ENCODE measurements around the gene PCDHGC4. TPM values are rescaled to one million over a fixed set of nuclear protein-coding genes. Genes with fewer than 3 reads are reported as not detected.

PCDHGC4 gene
- 0.30 TPM for polyA plus RNA-seq (2013)

- WGBS (ENCODE audit: insufficient coverage), result 3% methylated on average over 23 of the region's 39 CpGs
- POLR2A ChIA-PET, result no interaction called here
- H3K27ac ChIP-seq (ENCODE audit: insufficient read depth in 1 of 2, low read depth in 1 of 2, low read length in 2 of 2, poor library complexity in 1 of 2, severe bottlenecking in 2 of 2), result no peak within 1 kb of the TSS
- peak within 1 kb of the TSS in 5 of 7 experiments; percentile 40 to 61 (median 44) for H3K4me3 ChIP-seq (ENCODE audit: control insufficient read depth in 1 of 7, extremely low read depth in 1 of 7, insufficient read depth in 4 of 7, low read depth in 2 of 7, low read length in 6 of 7)
- CTCF ChIA-PET, result interaction anchor here (0.8 to 3.3 kb wide), 6 partner anchors 9 to 68 kb away, joined by 3 to 14 read pairs (median 3); partner anchors contain the start of genes PCDHGA12 and PCDHGC3
- H3K27me3 ChIP-seq (replicated peaks in 2 of 5; ENCODE audit: control insufficient read depth in 4 of 5, insufficient read depth in 5 of 5, low read length in 4 of 5), result peaks cover 7 to 93% (median 31%) of the 10 kb centered on the region in 5 experiments
- H3K4me1 ChIP-seq (ENCODE audit: control extremely low read depth in 1 of 4, control insufficient read depth in 4 of 4, insufficient read depth in 4 of 4, low read length in 3 of 4), result peaks cover 0 to 14% (median 5%) of the 10 kb centered on the region in 4 experiments
- H3K36me3 ChIP-seq (ENCODE audit: control insufficient read depth in 4 of 4, insufficient read depth in 4 of 4, low read length in 3 of 4), result no peaks in the 10 kb centered on the region
- peak in 2 of 3 donors; percentile 37 to 47 for DNase-seq
- H3K9me3 ChIP-seq (ENCODE audit: control extremely low read depth in 1 of 5, control insufficient read depth in 4 of 5, insufficient read depth in 2 of 5, low read depth in 1 of 5, low read length in 4 of 5), result peaks cover 0 to 4% (median 3%) of the 10 kb centered on the region in 5 experiments
Observed at GRCh38 chr5:141484641-141485311, at the start of gene PCDHGC4. TSS of gene PCDHGC4 (plus strand) at chr5:141485030. CDS start at chr5:141485174, 144 bp downstream.

GRCh38 chr5:141437221-141437620 lies 47.6 kb upstream of the PCDHGC4 start:
- POLR2A ChIA-PET, result interaction anchor here (0.5 kb wide), 1 partner anchor 245 kb away, joined by 3 read pairs; the partner anchor contains the start of gene PCDHB10
- Histone ChIP-seq H3K9me3 (ENCODE audit: control extremely low read depth in 1 of 5, control insufficient read depth in 4 of 5, insufficient read depth in 2 of 5, low read depth in 1 of 5, low read length in 4 of 5) (peaks cover 2 to 54% (median 18%) of the 10 kb centered on the region in 5 experiments), H3K4me3 (ENCODE audit: control insufficient read depth in 1 of 7, extremely low read depth in 1 of 7, insufficient read depth in 4 of 7, low read depth in 2 of 7, low read length in 6 of 7) (no peak overlapping the region), H3K27me3 (replicated peaks in 2 of 5; ENCODE audit: control insufficient read depth in 4 of 5, insufficient read depth in 5 of 5, low read length in 4 of 5) (peaks cover 0 to 21% (median 10%) of the 10 kb centered on the region in 5 experiments), H3K4me1 (ENCODE audit: control extremely low read depth in 1 of 4, control insufficient read depth in 4 of 4, insufficient read depth in 4 of 4, low read length in 3 of 4) (no peaks in the 10 kb centered on the region), H3K36me3 (ENCODE audit: control insufficient read depth in 4 of 4, insufficient read depth in 4 of 4, low read length in 3 of 4) (no peaks in the 10 kb centered on the region), H3K27ac (ENCODE audit: insufficient read depth in 1 of 2, low read depth in 1 of 2, low read length in 2 of 2, poor library complexity in 1 of 2, severe bottlenecking in 2 of 2) (no peak overlapping the region)
- no CpG with 5 or more reads among the region's 2 CpGs for WGBS (ENCODE audit: insufficient coverage)
- no peak for DNase-seq
- CTCF ChIA-PET, result interaction anchor here (0.9 to 1.0 kb wide), 2 partner anchors 13 to 56 kb away, joined by 3 read pairs; no protein-coding TSS in a partner anchor

- Histone ChIP-seq H3K4me3 (ENCODE audit: control insufficient read depth in 1 of 7, extremely low read depth in 1 of 7, insufficient read depth in 4 of 7, low read depth in 2 of 7, low read length in 6 of 7) (no peak overlapping the region), H3K27me3 (replicated peaks in 2 of 5; ENCODE audit: control insufficient read depth in 4 of 5, insufficient read depth in 5 of 5, low read length in 4 of 5) (peaks cover 0 to 12% (median 1%) of the 10 kb centered on the region in 5 experiments), H3K4me1 (ENCODE audit: control extremely low read depth in 1 of 4, control insufficient read depth in 4 of 4, insufficient read depth in 4 of 4, low read length in 3 of 4) (no peaks in the 10 kb centered on the region), H3K9me3 (ENCODE audit: control extremely low read depth in 1 of 5, control insufficient read depth in 4 of 5, insufficient read depth in 2 of 5, low read depth in 1 of 5, low read length in 4 of 5) (peaks cover 0 to 41% (median 13%) of the 10 kb centered on the region in 5 experiments), H3K36me3 (ENCODE audit: control insufficient read depth in 4 of 4, insufficient read depth in 4 of 4, low read length in 3 of 4) (no peaks in the 10 kb centered on the region), H3K27ac (ENCODE audit: insufficient read depth in 1 of 2, low read depth in 1 of 2, low read length in 2 of 2, poor library complexity in 1 of 2, severe bottlenecking in 2 of 2) (no peak overlapping the region)
- no peak for DNase-seq
- 78% methylated on average over 9 of the region's 10 CpGs for WGBS (ENCODE audit: insufficient coverage)
- ChIA-PET CTCF (interaction anchor here (0.7 to 1.7 kb wide), 4 partner anchors 11 to 125 kb away, joined by 3 to 4 read pairs (median 3); no protein-coding TSS in a partner anchor), POLR2A (no interaction called here)
Observed at GRCh38 chr5:141439411-141440141, 45.3 kb upstream of the PCDHGC4 start.

- H3K4me1 ChIP-seq (ENCODE audit: control extremely low read depth in 1 of 4, control insufficient read depth in 4 of 4, insufficient read depth in 4 of 4, low read length in 3 of 4), result no peaks in the 10 kb centered on the region
- no peak overlapping the region for H3K4me3 ChIP-seq (ENCODE audit: control insufficient read depth in 1 of 7, extremely low read depth in 1 of 7, insufficient read depth in 4 of 7, low read depth in 2 of 7, low read length in 6 of 7)
- no peaks in the 10 kb centered on the region for H3K36me3 ChIP-seq (ENCODE audit: control insufficient read depth in 4 of 4, insufficient read depth in 4 of 4, low read length in 3 of 4)
- peaks cover 0 to 12% (median 1%) of the 10 kb centered on the region in 5 experiments for H3K27me3 ChIP-seq (replicated peaks in 2 of 5; ENCODE audit: control insufficient read depth in 4 of 5, insufficient read depth in 5 of 5, low read length in 4 of 5)
- CTCF ChIA-PET, result interaction anchor here (0.7 kb wide), 1 partner anchor 12 kb away, joined by 3 read pairs; no protein-coding TSS in a partner anchor
- WGBS (ENCODE audit: insufficient coverage), result 100% methylated on average over 3 of the region's 9 CpGs
- POLR2A ChIA-PET, result no interaction called here
- no peak overlapping the region for H3K27ac ChIP-seq (ENCODE audit: insufficient read depth in 1 of 2, low read depth in 1 of 2, low read length in 2 of 2, poor library complexity in 1 of 2, severe bottlenecking in 2 of 2)
- peaks cover 0 to 43% (median 13%) of the 10 kb centered on the region in 5 experiments for H3K9me3 ChIP-seq (ENCODE audit: control extremely low read depth in 1 of 5, control insufficient read depth in 4 of 5, insufficient read depth in 2 of 5, low read depth in 1 of 5, low read length in 4 of 5)
- DNase-seq, result no peak
Observed at GRCh38 chr5:141440341-141440740, 44.5 kb upstream of the PCDHGC4 start.

- no peaks in the 10 kb centered on the region for H3K4me1 ChIP-seq (ENCODE audit: control extremely low read depth in 1 of 4, control insufficient read depth in 4 of 4, insufficient read depth in 4 of 4, low read length in 3 of 4)
- peaks cover 0 to 12% (median 0%) of the 10 kb centered on the region in 5 experiments for H3K27me3 ChIP-seq (replicated peaks in 2 of 5; ENCODE audit: control insufficient read depth in 4 of 5, insufficient read depth in 5 of 5, low read length in 4 of 5)
- ChIA-PET POLR2A (no interaction called here), CTCF (no interaction called here)
- no peak for DNase-seq
- H3K4me3 ChIP-seq (ENCODE audit: control insufficient read depth in 1 of 7, extremely low read depth in 1 of 7, insufficient read depth in 4 of 7, low read depth in 2 of 7, low read length in 6 of 7), result no peak overlapping the region
- no peak overlapping the region for H3K27ac ChIP-seq (ENCODE audit: insufficient read depth in 1 of 2, low read depth in 1 of 2, low read length in 2 of 2, poor library complexity in 1 of 2, severe bottlenecking in 2 of 2)
- H3K9me3 ChIP-seq (ENCODE audit: control extremely low read depth in 1 of 5, control insufficient read depth in 4 of 5, insufficient read depth in 2 of 5, low read depth in 1 of 5, low read length in 4 of 5), result peaks cover 0 to 40% (median 13%) of the 10 kb centered on the region in 5 experiments
- WGBS (ENCODE audit: insufficient coverage), result 59% methylated on average over 49 of the region's 50 CpGs
- no peaks in the 10 kb centered on the region for H3K36me3 ChIP-seq (ENCODE audit: control insufficient read depth in 4 of 4, insufficient read depth in 4 of 4, low read length in 3 of 4)
Observed at GRCh38 chr5:141441571-141442170, 43.2 kb upstream of the PCDHGC4 start.

GRCh38 chr5:141465351-141465750 lies 19.5 kb upstream of the PCDHGC4 start:
- 100% methylated on average over 3 of the region's 3 CpGs for WGBS (ENCODE audit: insufficient coverage)
- H3K27me3 ChIP-seq (replicated peaks in 2 of 5; ENCODE audit: control insufficient read depth in 4 of 5, insufficient read depth in 5 of 5, low read length in 4 of 5), result peaks cover 0 to 1% (median 0%) of the 10 kb centered on the region in 5 experiments
- H3K9me3 ChIP-seq (ENCODE audit: control extremely low read depth in 1 of 5, control insufficient read depth in 4 of 5, insufficient read depth in 2 of 5, low read depth in 1 of 5, low read length in 4 of 5), result no peaks in the 10 kb centered on the region
- ChIA-PET CTCF (no interaction called here), POLR2A (no interaction called here)
- H3K27ac ChIP-seq (ENCODE audit: insufficient read depth in 1 of 2, low read depth in 1 of 2, low read length in 2 of 2, poor library complexity in 1 of 2, severe bottlenecking in 2 of 2), result no peak overlapping the region
- no peak overlapping the region for H3K4me3 ChIP-seq (ENCODE audit: control insufficient read depth in 1 of 7, extremely low read depth in 1 of 7, insufficient read depth in 4 of 7, low read depth in 2 of 7, low read length in 6 of 7)
- DNase-seq, result no peak
- H3K4me1 ChIP-seq (ENCODE audit: control extremely low read depth in 1 of 4, control insufficient read depth in 4 of 4, insufficient read depth in 4 of 4, low read length in 3 of 4), result no peaks in the 10 kb centered on the region
- no peaks in the 10 kb centered on the region for H3K36me3 ChIP-seq (ENCODE audit: control insufficient read depth in 4 of 4, insufficient read depth in 4 of 4, low read length in 3 of 4)

Measured in common myeloid progenitor, CD34-positive (primary cell).